ENCODE measurements around the gene SLC25A34.

DNA sequence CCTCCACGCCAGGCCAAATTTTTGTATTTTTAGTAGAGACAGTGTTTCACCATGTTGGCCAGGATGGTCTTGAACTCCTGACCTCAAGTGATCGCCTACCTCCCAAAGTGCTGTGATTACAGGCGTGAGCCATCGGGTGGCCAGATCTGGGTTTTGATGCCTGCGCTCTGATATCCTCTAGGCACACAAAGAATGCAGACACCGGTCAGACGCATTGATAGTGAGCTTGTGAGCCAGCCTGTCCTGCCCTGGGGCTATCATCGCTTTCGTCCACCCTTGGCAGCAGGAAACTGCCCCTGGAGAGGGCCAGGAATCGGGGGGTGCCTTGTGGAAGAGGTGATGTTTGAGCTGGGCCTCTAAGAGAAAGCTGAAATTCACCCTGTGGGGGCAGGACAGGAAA, 26.5 kb downstream of the SLC25A34 start:
- TF ChIP-seq, protein P1, sequence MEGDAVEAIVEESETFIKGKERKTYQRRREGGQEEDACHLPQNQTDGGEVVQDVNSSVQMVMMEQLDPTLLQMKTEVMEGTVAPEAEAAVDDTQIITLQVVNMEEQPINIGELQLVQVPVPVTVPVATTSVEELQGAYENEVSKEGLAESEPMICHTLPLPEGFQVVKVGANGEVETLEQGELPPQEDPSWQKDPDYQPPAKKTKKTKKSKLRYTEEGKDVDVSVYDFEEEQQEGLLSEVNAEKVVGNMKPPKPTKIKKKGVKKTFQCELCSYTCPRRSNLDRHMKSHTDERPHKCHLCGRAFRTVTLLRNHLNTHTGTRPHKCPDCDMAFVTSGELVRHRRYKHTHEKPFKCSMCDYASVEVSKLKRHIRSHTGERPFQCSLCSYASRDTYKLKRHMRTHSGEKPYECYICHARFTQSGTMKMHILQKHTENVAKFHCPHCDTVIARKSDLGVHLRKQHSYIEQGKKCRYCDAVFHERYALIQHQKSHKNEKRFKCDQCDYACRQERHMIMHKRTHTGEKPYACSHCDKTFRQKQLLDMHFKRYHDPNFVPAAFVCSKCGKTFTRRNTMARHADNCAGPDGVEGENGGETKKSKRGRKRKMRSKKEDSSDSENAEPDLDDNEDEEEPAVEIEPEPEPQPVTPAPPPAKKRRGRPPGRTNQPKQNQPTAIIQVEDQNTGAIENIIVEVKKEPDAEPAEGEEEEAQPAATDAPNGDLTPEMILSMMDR (IDR thresholded peaks at IDR 0.05; ENCODE audit: low read depth, low read length, poor library complexity, severe bottlenecking) = no peak
- no peak for TF ChIP-seq EZH2phosphoT487 (IDR thresholded peaks at IDR 0.05; ENCODE audit: borderline replicate concordance, low read length)

All from DOHH2 (cell line).